Measurements from ENCODE around the gene C10orf143.

Gene C10orf143

GRCh38 chr10:130050721-130051120, 59.9 kb downstream of the C10orf143 start:
- no peak for DNase-seq

GRCh38 chr10:130049987-130050386, 60.6 kb downstream of the C10orf143 start:
- no peak for DNase-seq

- DNase-seq = no peak
Observed at GRCh38 chr10:130049244-130049643, 61.4 kb downstream of the C10orf143 start.

- no peak for DNase-seq
Observed at GRCh38 chr10:130048081-130048480, 62.5 kb downstream of the C10orf143 start.

GRCh38 chr10:130047336-130047735, 63.3 kb downstream of the C10orf143 start:
- no peak for DNase-seq

GRCh38 chr10:130046591-130046990, 64.0 kb downstream of the C10orf143 start:
- DNase-seq = no peak

- no peak for DNase-seq
Observed at GRCh38 chr10:130045801-130046321, 64.8 kb downstream of the C10orf143 start.

GRCh38 chr10:130045091-130045652, 65.5 kb downstream of the C10orf143 start:
- DNase-seq = no peak

GRCh38 chr10:130044067-130045061, 66.3 kb downstream of the C10orf143 start:
- DNase-seq = no peak

GRCh38 chr10:130043491-130043890, 67.1 kb downstream of the C10orf143 start:
- DNase-seq = no peak

GRCh38 chr10:130042381-130042780, 68.2 kb downstream of the C10orf143 start:
- DNase-seq = no peak

GRCh38 chr10:130041451-130042371, 68.9 kb downstream of the C10orf143 start:
- DNase-seq = no peak

- no peak for DNase-seq
Observed at GRCh38 chr10:130040817-130041330, 69.8 kb downstream of the C10orf143 start.

- no peak for DNase-seq
Observed at GRCh38 chr10:130040351-130040750, 70.3 kb downstream of the C10orf143 start.

GRCh38 chr10:130039141-130039540, 71.5 kb downstream of the C10orf143 start:
- no peak for DNase-seq

- DNase-seq = no peak
Observed at GRCh38 chr10:130038611-130039109, 72.0 kb downstream of the C10orf143 start.

GRCh38 chr10:130038019-130038555, 72.5 kb downstream of the C10orf143 start:
- DNase-seq = no peak

GRCh38 chr10:130037169-130037661, 73.4 kb downstream of the C10orf143 start:
- DNase-seq = no peak

GRCh38 chr10:130036296-130037065, 74.1 kb downstream of the C10orf143 start:
- DNase-seq = no peak

- DNase-seq = no peak
Observed at GRCh38 chr10:130029209-130029608, 81.4 kb downstream of the C10orf143 start.

- no peak for DNase-seq
Observed at GRCh38 chr10:130028465-130028819, 82.2 kb downstream of the C10orf143 start.
